Calu3 (cell line): ENCODE measurements around the gene TMEM72. TPM values are rescaled to one million over a fixed set of nuclear protein-coding genes. Genes with fewer than 3 reads are reported as not detected.

Experiments
- BruUV-seq: library from RNA; stranded (reverse); fragments of 400-500 nt; replicated peaks from 2 replicates; lab custom pipeline; 2021; lab: Mats Ljungman, UMichigan
- CTCF ChIA-PET: fragments of 300-600 bp; sonication (Branson Sonifier 250); formaldehyde crosslinking; loops from one replicate; lab custom pipeline; 2022; ENCODE audit warnings: antibody characterized with exemption; lab: Charles Lee
- DNase-seq: peaks from one replicate; pipeline ENCODE4 v3.0.0; 2022
- H3K27ac Mint-ChIP-seq: one replicate; pipeline ENCODE4 v1.8.0; 2022; ENCODE audit warnings: mixed read lengths; ENCODE audit not compliant: unreplicated experiment
- H3K27me3 Mint-ChIP-seq: one replicate; pipeline ENCODE4 v1.8.0; 2022; ENCODE audit warnings: mixed read lengths; ENCODE audit not compliant: unreplicated experiment
- H3K36me3 Mint-ChIP-seq: one replicate; pipeline ENCODE4 v1.8.0; 2022; ENCODE audit warnings: mild to moderate bottlenecking, moderate library complexity, mixed read lengths; ENCODE audit not compliant: insufficient read depth, unreplicated experiment
- H3K4me1 Mint-ChIP-seq: one replicate; pipeline ENCODE4 v1.8.0; 2022; ENCODE audit warnings: mild to moderate bottlenecking, low read depth, mixed read lengths; ENCODE audit not compliant: unreplicated experiment
- H3K4me3 Mint-ChIP-seq: one replicate; pipeline ENCODE4 v1.8.0; 2022; ENCODE audit warnings: mild to moderate bottlenecking, low read depth, moderate library complexity, mixed read lengths; ENCODE audit not compliant: unreplicated experiment
- H3K9me3 Mint-ChIP-seq: one replicate; pipeline ENCODE4 v1.8.0; 2022; ENCODE audit warnings: low read depth, mixed read lengths; ENCODE audit not compliant: unreplicated experiment
- intact Hi-C: fragments of 100-400 bp; cut with micrococcal nuclease; formaldehyde crosslinking; loops from one replicate; pipeline ENCODE4 v1.10.0; 2022; ENCODE audit not compliant: unreplicated experiment
- total RNA-seq: library from RNA; stranded (reverse); gene quantifications from 2 replicates; pipeline ENCODE4 v1.2.3, GENCODE V29; 2022
- TF ChIP-seq, protein P1 (sequence below): fragments of 200-600 bp; IDR thresholded peaks from one replicate; pipeline ENCODE4 v1.8.0; 2022; ENCODE audit warnings: antibody characterized with exemption; ENCODE audit not compliant: unreplicated experiment

Gene TMEM72
- total RNA-seq, 1 experiment from 2014 or later, result not detected

DNA sequence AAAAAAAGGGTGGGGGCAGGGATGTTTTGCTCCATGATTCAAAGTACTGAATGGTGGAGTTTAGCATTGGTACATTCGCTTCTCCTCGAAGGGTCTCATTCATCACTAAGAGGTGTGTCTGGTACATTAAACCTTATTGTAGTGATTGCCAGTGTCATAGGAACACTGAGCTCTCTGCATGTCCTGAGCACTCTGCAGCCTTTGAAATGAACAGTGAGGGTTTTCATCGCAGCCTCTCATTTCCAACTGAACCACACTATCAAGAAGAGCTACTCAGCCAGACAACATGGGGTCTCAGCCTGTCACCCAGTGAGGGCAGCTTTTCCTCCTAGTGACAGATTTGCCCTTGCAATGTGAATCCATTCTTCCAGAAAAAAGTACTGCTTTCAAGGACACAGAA, 75.0 kb downstream of the TMEM72 start:
- TF ChIP-seq, protein P1, sequence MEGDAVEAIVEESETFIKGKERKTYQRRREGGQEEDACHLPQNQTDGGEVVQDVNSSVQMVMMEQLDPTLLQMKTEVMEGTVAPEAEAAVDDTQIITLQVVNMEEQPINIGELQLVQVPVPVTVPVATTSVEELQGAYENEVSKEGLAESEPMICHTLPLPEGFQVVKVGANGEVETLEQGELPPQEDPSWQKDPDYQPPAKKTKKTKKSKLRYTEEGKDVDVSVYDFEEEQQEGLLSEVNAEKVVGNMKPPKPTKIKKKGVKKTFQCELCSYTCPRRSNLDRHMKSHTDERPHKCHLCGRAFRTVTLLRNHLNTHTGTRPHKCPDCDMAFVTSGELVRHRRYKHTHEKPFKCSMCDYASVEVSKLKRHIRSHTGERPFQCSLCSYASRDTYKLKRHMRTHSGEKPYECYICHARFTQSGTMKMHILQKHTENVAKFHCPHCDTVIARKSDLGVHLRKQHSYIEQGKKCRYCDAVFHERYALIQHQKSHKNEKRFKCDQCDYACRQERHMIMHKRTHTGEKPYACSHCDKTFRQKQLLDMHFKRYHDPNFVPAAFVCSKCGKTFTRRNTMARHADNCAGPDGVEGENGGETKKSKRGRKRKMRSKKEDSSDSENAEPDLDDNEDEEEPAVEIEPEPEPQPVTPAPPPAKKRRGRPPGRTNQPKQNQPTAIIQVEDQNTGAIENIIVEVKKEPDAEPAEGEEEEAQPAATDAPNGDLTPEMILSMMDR, result no peak
- H3K27me3 Mint-ChIP-seq, result no peaks in the 10 kb centered on the region
- no peak overlapping the region for H3K4me3 Mint-ChIP-seq

More for the DNA sequence above, 75.0 kb downstream of the TMEM72 start:
- no TSS peak for BruUV-seq
- no peak for DNase-seq
- CTCF ChIA-PET, result no interaction called here
- H3K4me1 Mint-ChIP-seq, result peaks cover 46% of the 10 kb centered on the region
- intact Hi-C loops, result no loop called here
- H3K36me3 Mint-ChIP-seq, result peaks cover 12% of the 10 kb centered on the region
- H3K9me3 Mint-ChIP-seq, result no peaks in the 10 kb centered on the region
- H3K27ac Mint-ChIP-seq, result no peak overlapping the region

Other genes starting within 250 kb of the TMEM72 start
- gene RASSF4, start 48.5 kb downstream of the TMEM72 start, total RNA-seq, result 2.2 and 2.4 TPM in 2 replicates
- 11.1 and 16.5 TPM in 2 replicates for gene DEPP1, start 67.5 kb downstream of the TMEM72 start, total RNA-seq
- gene ZNF22, start 89.6 kb downstream of the TMEM72 start, total RNA-seq, result 10.8 and 11.9 TPM in 2 replicates